Ovary (tissue), 9 donors: ENCODE data around the gene MELTF. TPM values are rescaled to one million over a fixed set of nuclear protein-coding genes. Genes with fewer than 3 reads are reported as not detected.

ENCODE experiments used
- DNase-seq, 5 donors: peaks; one replicate each; pipeline ENCODE4 v3.0.0-alpha.2; 2019 to 2020
- H3K27ac ChIP-seq, 2 donors: fragments of 200-600 bp; one replicate each; pipeline versions ENCODE4 v1.5.1 to v1.8.0; 2019 to 2022
- H3K27me3 ChIP-seq: fragments of 200-600 bp; one replicate; pipeline ENCODE4 v1.8.0; 2022
- H3K36me3 ChIP-seq: fragments of 200-600 bp; sonication (generic); one replicate; pipeline ENCODE4 v1.5.1; 2019
- H3K4me1 ChIP-seq: one replicate; pipeline ENCODE4 v1.8.1; 2013; ENCODE audit warnings: mild to moderate bottlenecking, moderate library complexity; ENCODE audit not compliant: insufficient read depth
- H3K4me3 ChIP-seq: fragments of 200-600 bp; sonication (generic); one replicate; pipeline ENCODE4 v1.5.1; 2017
- H3K9me3 ChIP-seq, 2 donors: fragments of 200-600 bp in 1 of 2; sonication (generic) in 1 of 2; one replicate each; pipeline versions ENCODE4 v1.5.1 to v1.8.1; 2013 to 2019; ENCODE audit warnings: mild to moderate bottlenecking in 1 of 2, moderate library complexity in 1 of 2
- CTCF ChIP-seq, 3 donors: fragments of 450-650 bp in 2 of 3; fragments of 200-600 bp in 1 of 3; IDR thresholded peaks; one replicate each; pipeline versions ENCODE4 v1.5.1 to v1.8.0; 2016 to 2022; ENCODE audit warnings: antibody characterized with exemption in 3 of 3, mild to moderate bottlenecking in 1 of 3
- EP300 ChIP-seq: sonication (generic); formaldehyde crosslinking; IDR thresholded peaks from one replicate; pipeline ENCODE4 v1.6.1; 2017; ENCODE audit warnings: antibody characterized with exemption
- POLR2A ChIP-seq: fragments of 450-650 bp; IDR thresholded peaks from one replicate; pipeline ENCODE4 v1.6.1; 2017; ENCODE audit warnings: antibody characterized with exemption, mild to moderate bottlenecking, moderate library complexity
- WGBS, 3 donors: extraction: QIAGEN DNeasy Blood & Tissue Kit in 1 of 3; methylation state at CpG; one replicate each; pipeline versions ENCODE4 v1.1.5 to v1.1.7; 2013 to 2017; 5-methylcytosine and 5-hydroxymethylcytosine counted together
- intact Hi-C, 4 donors: fragments of 100-400 bp; cut with DNase I; formaldehyde crosslinking; loops; one replicate each; pipeline versions ENCODE4 v1.11.0 to v1.15.1; 2022 to 2023
- polyA plus RNA-seq, 2 donors: library from polyadenylated mRNA; stranded (reverse); fragments of 200-250 nt in 1 of 2; fragments of 350-450 nt in 1 of 2; fragmentation: Illumina TruSeq in 1 of 2; extraction: RNeasy Lipid Tissue Mini Kit (QIAGEN cat#74804) in 1 of 2; gene quantifications; one replicate each; pipeline ENCODE4 v1.2.3, GENCODE V29; 2013 to 2014
- total RNA-seq, 7 donors: library from RNA; depleted of rRNA in 2 of 7; stranded (reverse); fragments of >200 nt in 2 of 7; fragmentation: NEBNext Ultra II Directional in 3 of 7; extraction: Animal tissue kit (Norgen Biotek cat#: 25700) in 3 of 7; gene quantifications; one replicate each; pipeline versions ENCODE4 v1.1.0 to v1.2.4, GENCODE V29; 2016 to 2023
- donor health status: DM: no; HTN: no; CAD: no; lungs with moderate emphysema.
- donor health status: DM: no; HTN: no; CAD: no.
- donor health status: Bipolar disorder and iron deficiency.
- donor health status: DM: yes; HTN: yes; CAD: no.
- donor health status: DM: no; HTN: no; CAD: no.
- donor health status: DM: yes; HTN: yes; CAD: no.

The MELTF gene
- total and polyA plus RNA-seq, 9 donors: 0.53 to 19.0 (median 2.0) TPM

GRCh38 chr3:197050511-197050910 is 20.9 kb upstream of the MELTF start:
- TF ChIP-seq POLR2A (no peak), CTCF (IDR thresholded peaks at IDR 0.05) (no peak), EP300 (no peak)
- intact Hi-C loops: no loop called here
- Histone ChIP-seq H3K27ac (no peak overlapping the region), H3K4me1 (no peaks in the 10 kb centered on the region), H3K9me3 (no peaks in the 10 kb centered on the region), H3K27me3 (no peaks in the 10 kb centered on the region), H3K4me3 (no peak overlapping the region), H3K36me3 (no peaks in the 10 kb centered on the region)
- DNase-seq: no peak
- WGBS, 3 donors: 89 to 93% (median 93%) methylated on average over 2 of the region's 2 CpGs

- no peak for TF ChIP-seq CTCF (IDR thresholded peaks at IDR 0.05)
- TF ChIP-seq EP300: no peak
- no peak for TF ChIP-seq POLR2A
- 93 to 96% (median 95%) methylated on average over 4 of the region's 4 CpGs for WGBS, 3 donors
- Histone ChIP-seq H3K9me3 (no peaks in the 10 kb centered on the region), H3K4me3 (no peak overlapping the region), H3K36me3 (no peaks in the 10 kb centered on the region), H3K27ac (no peak overlapping the region), H3K4me1 (no peaks in the 10 kb centered on the region), H3K27me3 (no peaks in the 10 kb centered on the region)
- no peak for DNase-seq
- intact Hi-C loops: no loop called here
These were observed 12.9 kb upstream of the MELTF start for GRCh38 chr3:197042539-197042938.

- Histone ChIP-seq H3K27me3 (no peaks in the 10 kb centered on the region), H3K27ac (no peak overlapping the region), H3K4me3 (no peak overlapping the region), H3K4me1 (no peaks in the 10 kb centered on the region), H3K36me3 (no peaks in the 10 kb centered on the region), H3K9me3 (no peaks in the 10 kb centered on the region)
- DNase-seq: no peak
- intact Hi-C loops: no loop called here
- WGBS, 3 donors: 82 to 90% (median 83%) methylated on average over 6 of the region's 6 CpGs
- no peak for TF ChIP-seq EP300
- no peak for TF ChIP-seq CTCF (IDR thresholded peaks at IDR 0.05)
- TF ChIP-seq POLR2A: no peak
These were observed 12.4 kb upstream of the MELTF start for GRCh38 chr3:197041875-197042488.

GRCh38 chr3:197040658-197041057 is 11.0 kb upstream of the MELTF start:
- DNase-seq: no peak
- Histone ChIP-seq H3K4me1 (no peaks in the 10 kb centered on the region), H3K27ac (no peak overlapping the region), H3K4me3 (no peak overlapping the region), H3K9me3 (no peaks in the 10 kb centered on the region), H3K36me3 (no peaks in the 10 kb centered on the region), H3K27me3 (no peaks in the 10 kb centered on the region)
- intact Hi-C loops: no loop called here
- WGBS, 3 donors: 59 to 68% (median 67%) methylated on average over 4 of the region's 4 CpGs
- TF ChIP-seq POLR2A (no peak), EP300 (no peak), CTCF (IDR thresholded peaks at IDR 0.05) (no peak)
